GF-D8 (cell line): ENCODE measurements around the gene HOXB2.
"Not testable (repeated sequence)": the region's sequence is repeated elsewhere in the genome, so short reads cannot be mapped to it uniquely, and the experiment has no call there.

Source experiments
- DNase-seq: peaks from one replicate; lab custom pipeline; 2025; lab: John Stamatoyannopoulos, UW

Gene HOXB2

GRCh38 chr17:48514477-48514876, 30.4 kb downstream of the HOXB2 start:
- no peak for DNase-seq

DNA sequence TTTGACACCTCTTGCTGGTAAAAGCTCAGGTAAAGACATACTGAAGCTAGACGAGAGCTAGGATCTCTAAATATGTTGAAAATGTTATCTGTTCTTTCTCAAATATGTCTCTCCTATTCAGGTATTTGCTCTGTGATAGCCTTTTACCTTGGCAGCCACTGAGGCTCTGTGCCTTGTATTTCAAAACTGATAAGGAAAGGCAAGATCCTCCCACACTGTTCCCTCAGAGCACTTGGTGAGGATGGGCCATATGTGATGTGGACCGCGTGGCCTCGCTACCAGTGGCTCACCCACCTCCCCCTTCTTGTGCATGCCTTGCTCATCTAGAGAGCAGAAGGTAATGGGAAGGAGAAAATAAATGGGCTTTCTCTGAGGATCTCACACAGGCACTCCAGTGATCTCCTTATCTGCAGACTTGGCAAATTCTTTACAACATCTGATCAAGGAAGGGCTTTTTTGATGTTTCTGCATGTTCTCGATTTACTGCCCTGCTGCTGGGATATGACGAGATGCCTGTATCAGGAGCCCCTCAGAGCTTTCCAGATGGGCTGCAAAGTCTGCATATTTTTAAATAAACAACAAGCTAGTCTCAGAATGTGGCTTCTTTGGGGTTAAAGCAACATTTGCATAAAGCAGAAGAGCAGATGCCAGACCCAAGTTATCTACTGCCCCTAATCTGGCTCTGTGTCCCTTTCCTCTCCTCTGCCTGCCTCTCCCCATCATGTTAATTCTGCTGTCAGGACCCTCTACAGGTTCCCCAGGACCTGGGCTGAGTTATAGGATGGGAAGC, 31.0 kb downstream of the HOXB2 start:
- no peak for DNase-seq

- DNase-seq = no peak
Measured at GRCh38 chr17:48513097-48513496, 31.8 kb downstream of the HOXB2 start.

GRCh38 chr17:48510761-48511604, 33.9 kb downstream of the HOXB2 start:
- DNase-seq = no peak

GRCh38 chr17:48510381-48510760, 34.5 kb downstream of the HOXB2 start:
- DNase-seq = no peak

- not testable (repeated sequence) for DNase-seq
Measured at GRCh38 chr17:48509708-48510107, 35.2 kb downstream of the HOXB2 start.

DNA sequence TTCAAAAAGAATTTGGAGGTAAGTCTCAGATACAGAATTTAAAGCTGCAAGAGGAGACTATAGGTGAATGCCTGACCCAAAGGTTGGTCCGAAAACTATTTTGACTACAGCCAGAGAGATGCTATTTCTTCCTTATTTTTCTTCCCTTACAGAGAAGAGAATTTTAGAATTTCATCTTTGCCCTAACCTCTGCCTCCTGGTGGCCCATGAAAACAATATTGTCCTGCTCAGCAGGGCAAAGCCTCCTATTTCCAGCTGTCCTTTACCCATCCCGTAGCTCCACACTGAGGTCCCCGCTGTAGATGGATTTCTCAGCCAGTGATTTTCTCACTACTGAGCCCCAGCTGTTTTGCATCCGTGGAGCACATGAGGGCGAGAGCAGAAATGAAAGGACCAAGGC, 38.7 kb downstream of the HOXB2 start:
- no peak for DNase-seq

GRCh38 chr17:48505788-48506187, 39.1 kb downstream of the HOXB2 start:
- no peak for DNase-seq

DNA sequence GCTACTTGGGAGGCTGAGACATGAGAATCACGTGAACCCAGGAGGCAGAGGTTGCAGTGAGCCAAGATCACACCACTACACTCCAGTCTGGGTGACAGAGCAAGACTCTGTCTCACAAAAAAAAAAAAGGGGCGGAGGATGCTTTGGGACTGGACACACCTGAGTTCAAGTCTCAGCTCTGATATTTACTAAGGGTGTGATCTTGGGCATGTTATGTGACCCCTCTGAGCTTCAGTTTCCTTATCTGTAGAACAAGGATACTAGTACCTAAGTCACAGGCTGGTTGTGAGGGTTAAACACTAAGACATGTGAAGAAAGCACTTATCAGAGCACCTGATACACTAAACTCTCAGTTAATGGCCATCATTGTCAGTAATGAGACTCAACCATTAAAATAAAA, 40.0 kb downstream of the HOXB2 start:
- no peak for DNase-seq

DNA sequence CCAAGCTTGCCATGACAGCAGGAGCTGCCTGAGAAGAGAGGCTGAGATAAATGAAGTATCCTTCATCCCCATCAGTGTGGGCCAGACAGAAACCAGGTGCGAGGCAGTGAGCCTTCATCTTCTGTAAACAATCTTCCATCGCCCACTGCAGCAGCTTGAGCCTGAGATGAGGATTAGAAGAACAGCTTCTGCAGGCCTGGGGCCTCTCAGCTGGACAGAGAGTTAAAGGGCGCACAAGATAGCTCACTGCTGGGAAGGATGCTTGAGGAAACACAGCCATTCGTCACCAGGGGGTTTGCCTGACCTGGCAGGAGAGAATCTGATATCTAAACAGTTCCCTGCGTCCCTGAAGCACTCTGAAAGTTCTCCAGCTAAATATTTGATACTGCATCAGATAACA, 41.2 kb downstream of the HOXB2 start:
- no peak for DNase-seq

DNA sequence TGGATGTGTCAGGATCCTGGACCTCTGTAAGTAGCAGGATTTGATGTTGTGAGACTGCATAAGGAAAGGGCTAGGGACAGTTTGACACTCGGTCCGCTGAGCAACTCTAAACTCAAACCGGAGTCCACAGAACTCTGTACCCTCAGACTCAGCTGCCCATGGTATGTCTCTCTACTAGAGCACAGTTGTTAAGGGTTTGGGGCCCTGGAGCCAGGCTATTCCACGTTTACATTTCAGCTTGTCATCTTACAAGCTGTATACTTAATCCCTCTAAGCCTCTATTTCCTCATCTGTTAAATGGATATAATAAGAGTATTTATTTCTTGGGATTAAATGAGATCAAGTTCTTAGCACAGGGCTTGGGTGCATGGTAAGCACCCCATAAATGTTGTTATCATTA, 42.0 kb downstream of the HOXB2 start:
- no peak for DNase-seq

DNA sequence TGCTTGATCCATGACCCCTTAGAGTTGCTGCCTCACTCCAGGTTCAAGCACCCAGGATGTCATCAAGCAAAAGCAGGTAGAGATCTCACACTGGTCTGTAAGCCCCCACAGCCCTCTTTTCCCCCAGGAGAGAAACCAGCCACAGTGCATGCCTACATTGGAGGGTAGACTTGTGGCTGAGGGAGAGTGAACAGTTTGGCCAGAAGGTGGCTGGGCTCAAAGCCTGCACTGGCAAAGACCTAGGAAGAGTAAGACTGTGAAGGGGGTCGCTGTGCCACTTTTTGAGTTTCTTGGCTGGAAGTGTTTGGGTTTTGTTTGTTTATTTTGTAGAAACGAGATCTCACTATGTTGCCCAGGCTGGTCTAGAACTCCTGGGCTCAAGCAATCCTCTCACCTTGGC, 42.6 kb downstream of the HOXB2 start:
- DNase-seq = no peak

- DNase-seq = no peak
Measured at GRCh38 chr17:48500435-48501426, 44.2 kb downstream of the HOXB2 start.

DNA sequence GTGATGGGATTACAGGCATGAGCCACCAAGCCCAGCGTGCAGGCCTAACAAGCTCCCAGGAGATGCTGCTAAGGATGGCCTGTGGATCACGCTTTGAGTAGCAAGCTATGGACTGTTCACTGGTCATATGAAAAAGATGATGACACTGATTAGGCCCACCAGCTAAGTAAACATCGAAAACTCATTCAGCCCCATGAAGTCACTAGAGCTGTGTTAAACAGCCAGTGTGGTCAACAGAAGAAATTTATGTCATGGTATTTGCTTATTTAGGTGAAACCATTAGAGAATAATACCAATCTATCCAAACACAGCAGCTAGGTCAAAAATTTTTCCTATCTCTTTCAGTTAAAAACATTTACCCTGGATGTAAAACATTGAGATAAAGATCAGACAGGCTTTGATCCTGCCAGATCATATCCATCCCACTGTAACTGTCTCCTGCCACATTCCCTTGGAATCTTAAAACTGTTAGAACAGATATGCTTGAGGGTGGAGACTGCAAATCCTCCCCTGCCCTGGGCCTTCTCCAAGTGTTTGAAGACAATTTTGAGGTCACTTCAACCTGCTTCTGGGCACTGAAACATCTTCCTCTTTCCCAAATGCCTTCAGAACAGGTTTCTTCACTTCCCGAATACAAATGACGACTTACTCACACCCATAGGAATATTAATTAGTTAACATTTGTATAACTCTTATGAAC, 45.0 kb downstream of the HOXB2 start:
- DNase-seq = no peak

- no peak for DNase-seq
Measured at GRCh38 chr17:48499248-48499647, 45.7 kb downstream of the HOXB2 start.

GRCh38 chr17:48498164-48498850, 46.6 kb downstream of the HOXB2 start:
- no peak for DNase-seq

- DNase-seq = no peak
Measured at GRCh38 chr17:48497103-48497502, 47.8 kb downstream of the HOXB2 start.

DNA sequence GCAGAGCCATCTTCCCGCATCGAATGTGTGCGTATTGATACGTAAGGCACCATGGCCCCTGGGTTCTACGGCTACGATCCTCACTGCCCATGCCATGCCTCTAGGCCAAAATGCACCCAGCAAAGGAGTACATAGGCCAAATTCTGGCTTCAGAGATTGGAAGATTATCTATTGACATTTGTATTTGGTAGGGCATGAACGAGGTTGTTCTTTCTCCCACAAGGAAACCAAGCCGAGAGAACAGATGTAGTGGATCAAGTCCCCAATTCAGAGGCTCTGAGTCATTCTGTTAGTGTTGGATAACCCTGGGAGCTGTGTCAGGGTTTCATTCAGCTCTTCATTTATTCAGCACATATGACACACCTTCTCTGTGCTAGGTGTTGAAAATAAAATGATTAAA, 50.6 kb downstream of the HOXB2 start:
- no peak for DNase-seq
